Measurements from ENCODE around the gene CPZ. TPM values are rescaled to one million over a fixed set of nuclear protein-coding genes. Genes with fewer than 3 reads are reported as not detected.

The CPZ gene
- total and polyA plus RNA-seq, 10 of the 15 experiments (the other 5 are each of a cell fraction or from before 2014, with no cell fraction given) = not detected

DNA sequence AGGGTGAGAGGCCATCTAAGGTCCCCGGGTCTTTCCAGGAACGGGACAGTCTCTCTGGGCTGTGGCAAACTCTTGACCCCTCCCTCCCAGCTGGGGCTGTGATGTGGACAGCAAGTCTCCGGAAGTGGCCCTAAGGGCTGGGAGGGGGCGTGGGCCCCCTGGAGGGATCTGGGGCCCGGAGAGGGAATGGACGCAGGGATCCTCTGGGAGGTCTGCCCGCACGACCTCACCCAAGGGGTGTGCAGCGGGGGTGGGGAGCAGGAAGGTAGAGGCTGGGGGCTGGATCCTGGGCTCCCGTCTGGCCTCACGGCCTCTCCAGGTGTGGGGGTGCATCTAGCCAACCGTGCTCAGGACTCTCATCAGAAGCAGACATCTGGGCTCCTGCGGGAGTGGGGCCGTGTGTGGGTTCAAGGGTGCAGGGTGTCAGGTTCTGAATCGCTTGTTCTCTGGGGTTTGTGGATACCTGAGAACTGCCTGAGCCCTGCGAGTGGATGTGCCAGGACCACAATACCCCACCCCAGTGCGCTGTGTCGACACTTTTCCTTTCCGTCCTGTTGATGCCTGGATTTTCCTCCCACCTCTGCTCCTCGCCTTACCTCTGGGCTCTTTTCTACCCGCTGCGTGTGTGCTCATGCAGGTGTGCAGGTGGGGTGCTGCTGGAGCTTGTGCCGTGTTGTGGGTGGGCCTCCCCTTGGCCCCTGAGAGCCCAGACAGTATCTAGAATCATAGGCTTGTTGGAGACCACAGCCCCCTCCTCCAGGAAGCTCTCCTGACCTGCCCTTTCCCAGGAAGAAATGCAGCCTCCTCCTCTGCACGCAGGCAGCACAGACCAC is 915 bp downstream of the CPZ start (continued):
- TF ChIP-seq POLR2AphosphoS2 (IDR thresholded peaks at IDR 0.05; ENCODE audit: low read depth, low read length) = no peak
- no peak for TF ChIP-seq SIN3A (IDR thresholded peaks at IDR 0.05; ENCODE audit: low read depth, low read length)
- TF ChIP-seq EGR1 (IDR thresholded peaks at IDR 0.05; ENCODE audit: borderline replicate concordance in 1 of 2, low read depth in 2 of 2, low read length in 2 of 2) = no peak

DNA sequence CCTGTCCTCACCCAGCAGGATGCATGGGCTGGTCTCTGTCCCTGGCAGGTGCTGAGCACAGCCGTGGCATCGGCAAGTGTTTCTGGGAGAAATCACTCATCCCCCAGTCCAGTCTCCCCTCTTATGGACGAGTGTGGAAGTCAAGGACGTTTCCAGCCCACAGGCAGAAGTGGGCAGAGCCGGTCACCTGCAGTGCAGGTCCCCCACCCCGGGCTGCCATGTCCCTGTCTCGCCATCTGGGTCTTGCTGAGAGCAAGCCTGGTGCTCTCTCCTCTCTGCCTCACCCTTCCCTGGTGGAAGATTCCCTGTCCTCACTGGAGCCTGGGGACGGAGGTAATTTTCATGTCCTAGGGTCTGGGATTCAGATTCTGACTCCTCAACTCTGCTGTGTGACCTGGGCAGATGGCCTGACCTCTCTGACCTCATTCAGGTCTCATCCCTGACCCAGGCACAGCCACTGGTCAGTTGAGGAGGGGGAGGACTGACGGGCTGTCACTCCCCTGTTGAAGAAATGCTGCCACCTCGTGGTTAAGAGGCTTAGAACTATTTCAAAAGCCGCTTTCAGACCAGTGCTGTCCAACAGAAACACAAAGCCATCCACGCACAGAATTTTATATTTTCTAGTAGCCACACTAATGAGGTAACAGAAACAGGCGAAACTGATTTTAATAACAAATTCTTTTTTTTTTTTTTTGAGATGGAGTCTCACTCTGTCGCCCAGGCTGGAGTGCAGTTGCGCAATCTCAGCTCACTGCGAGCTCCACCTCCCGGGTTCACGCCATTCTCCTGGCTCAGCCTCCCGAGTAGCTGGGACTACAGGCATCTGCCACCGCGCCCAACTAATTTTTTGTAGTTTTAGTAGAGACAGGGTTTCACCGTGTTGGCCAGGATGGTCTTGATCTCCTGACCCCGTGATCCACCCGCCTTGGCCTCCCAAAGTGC is 1.8 kb downstream of the CPZ start:
- in situ Hi-C loops (cut with MboI) (loop anchor here (5.0 to 10.0 kb wide), 2 partner anchors 132 to 330 kb away; partner anchors contain the start of gene HTRA3), intact Hi-C loops (cut with micrococcal nuclease; ENCODE audit: unreplicated experiment) (loop anchor here (1.0 to 10.0 kb wide), 2 partner anchors 126 to 350 kb away; no protein-coding TSS in a partner anchor)
- ChIA-PET RAD21 (ENCODE audit: unreplicated experiment) (no interaction called here), CTCF (interaction anchor here (0.9 to 1.0 kb wide), 2 partner anchors 126 to 184 kb away, joined by 3 to 5 read pairs; no protein-coding TSS in a partner anchor), SMC1A (ENCODE audit: uncharacterized antibody, unreplicated experiment) (no interaction called here), POLR2A (no interaction called here)
- Histone ChIP-seq H3K9me3 (replicated peaks; ENCODE audit: control insufficient read depth, insufficient read depth, low read length) (no peaks in the 10 kb centered on the region), H3K4me3 (no peak overlapping the region), H3K27me3 (replicated peaks in 1 of 2; ENCODE audit: control insufficient read depth in 2 of 2, insufficient read depth in 2 of 2, low read length in 1 of 2) (peaks cover 2 to 6% of the 10 kb centered on the region in 2 experiments; a peak in 3 of 4 replicates), H2AFZ (ENCODE audit: control insufficient read depth, low read depth, low read length) (no peak overlapping the region), H3K27ac (ENCODE audit: control insufficient read depth, insufficient read depth) (no peak overlapping the region), H3K79me2 (ENCODE audit: control insufficient read depth, insufficient read depth, low read length) (no peaks in the 10 kb centered on the region), H3K36me3 (ENCODE audit: control insufficient read depth in 2 of 2, insufficient read depth in 2 of 2, low read length in 1 of 2) (no peaks in the 10 kb centered on the region), H3K9ac (ENCODE audit: control insufficient read depth, insufficient read depth, low read length) (no peak overlapping the region), H3K4me1 (ENCODE audit: control insufficient read depth, insufficient read depth, low read length) (no peaks in the 10 kb centered on the region), H4K20me1 (ENCODE audit: control insufficient read depth, insufficient read depth) (no peaks in the 10 kb centered on the region), H3K4me2 (ENCODE audit: control insufficient read depth, insufficient read depth) (no peak overlapping the region)
- FAIRE-seq (peak; percentile 90), ATAC-seq (peak; percentile 88), DNase-seq (ENCODE audit: low read depth, low spot score) (peak; percentile 4)
- BruUV-seq (replicated peaks) = no TSS peak
- TF ChIP-seq CBX5 (IDR thresholded peaks at IDR 0.05; ENCODE audit: low read depth) (no peak), NR2F1 (conservative IDR thresholded peaks at IDR 0.05) (peak; percentile 63), SMC3 (IDR thresholded peaks at IDR 0.05; ENCODE audit: borderline replicate concordance, low read length) (peak; percentile 75), RAD21 (IDR thresholded peaks at IDR 0.05; ENCODE audit: insufficient read depth, low read depth, low read length) (peak; percentile 71)
- TF ChIP-seq, protein P1, sequence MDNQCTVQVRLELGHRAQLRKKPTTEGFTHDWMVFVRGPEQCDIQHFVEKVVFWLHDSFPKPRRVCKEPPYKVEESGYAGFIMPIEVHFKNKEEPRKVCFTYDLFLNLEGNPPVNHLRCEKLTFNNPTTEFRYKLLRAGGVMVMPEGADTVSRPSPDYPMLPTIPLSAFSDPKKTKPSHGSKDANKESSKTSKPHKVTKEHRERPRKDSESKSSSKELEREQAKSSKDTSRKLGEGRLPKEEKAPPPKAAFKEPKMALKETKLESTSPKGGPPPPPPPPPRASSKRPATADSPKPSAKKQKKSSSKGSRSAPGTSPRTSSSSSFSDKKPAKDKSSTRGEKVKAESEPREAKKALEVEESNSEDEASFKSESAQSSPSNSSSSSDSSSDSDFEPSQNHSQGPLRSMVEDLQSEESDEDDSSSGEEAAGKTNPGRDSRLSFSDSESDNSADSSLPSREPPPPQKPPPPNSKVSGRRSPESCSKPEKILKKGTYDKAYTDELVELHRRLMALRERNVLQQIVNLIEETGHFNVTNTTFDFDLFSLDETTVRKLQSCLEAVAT (IDR thresholded peaks at IDR 0.05) = no peak
- TF ChIP-seq, protein P2, sequence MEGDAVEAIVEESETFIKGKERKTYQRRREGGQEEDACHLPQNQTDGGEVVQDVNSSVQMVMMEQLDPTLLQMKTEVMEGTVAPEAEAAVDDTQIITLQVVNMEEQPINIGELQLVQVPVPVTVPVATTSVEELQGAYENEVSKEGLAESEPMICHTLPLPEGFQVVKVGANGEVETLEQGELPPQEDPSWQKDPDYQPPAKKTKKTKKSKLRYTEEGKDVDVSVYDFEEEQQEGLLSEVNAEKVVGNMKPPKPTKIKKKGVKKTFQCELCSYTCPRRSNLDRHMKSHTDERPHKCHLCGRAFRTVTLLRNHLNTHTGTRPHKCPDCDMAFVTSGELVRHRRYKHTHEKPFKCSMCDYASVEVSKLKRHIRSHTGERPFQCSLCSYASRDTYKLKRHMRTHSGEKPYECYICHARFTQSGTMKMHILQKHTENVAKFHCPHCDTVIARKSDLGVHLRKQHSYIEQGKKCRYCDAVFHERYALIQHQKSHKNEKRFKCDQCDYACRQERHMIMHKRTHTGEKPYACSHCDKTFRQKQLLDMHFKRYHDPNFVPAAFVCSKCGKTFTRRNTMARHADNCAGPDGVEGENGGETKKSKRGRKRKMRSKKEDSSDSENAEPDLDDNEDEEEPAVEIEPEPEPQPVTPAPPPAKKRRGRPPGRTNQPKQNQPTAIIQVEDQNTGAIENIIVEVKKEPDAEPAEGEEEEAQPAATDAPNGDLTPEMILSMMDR (IDR thresholded peaks at IDR 0.05 in 2 of 3, conservative IDR thresholded peaks at IDR 0.05 in 1 of 3; ENCODE audit: control insufficient read depth in 2 of 3, extremely low read depth in 1 of 3, insufficient read depth in 1 of 3, low read depth in 3 of 3, low read length in 3 of 3) = peak; percentile 54 to 64 (median 55)
- TF ChIP-seq, protein P3, sequence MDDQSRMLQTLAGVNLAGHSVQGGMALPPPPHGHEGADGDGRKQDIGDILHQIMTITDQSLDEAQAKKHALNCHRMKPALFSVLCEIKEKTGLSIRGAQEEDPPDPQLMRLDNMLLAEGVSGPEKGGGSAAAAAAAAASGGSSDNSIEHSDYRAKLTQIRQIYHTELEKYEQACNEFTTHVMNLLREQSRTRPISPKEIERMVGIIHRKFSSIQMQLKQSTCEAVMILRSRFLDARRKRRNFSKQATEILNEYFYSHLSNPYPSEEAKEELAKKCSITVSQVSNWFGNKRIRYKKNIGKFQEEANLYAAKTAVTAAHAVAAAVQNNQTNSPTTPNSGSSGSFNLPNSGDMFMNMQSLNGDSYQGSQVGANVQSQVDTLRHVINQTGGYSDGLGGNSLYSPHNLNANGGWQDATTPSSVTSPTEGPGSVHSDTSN (IDR thresholded peaks at IDR 0.05; ENCODE audit: insufficient replicate concordance, low read depth, low read length) = peak; percentile 69
- TF ChIP-seq, protein P4, sequence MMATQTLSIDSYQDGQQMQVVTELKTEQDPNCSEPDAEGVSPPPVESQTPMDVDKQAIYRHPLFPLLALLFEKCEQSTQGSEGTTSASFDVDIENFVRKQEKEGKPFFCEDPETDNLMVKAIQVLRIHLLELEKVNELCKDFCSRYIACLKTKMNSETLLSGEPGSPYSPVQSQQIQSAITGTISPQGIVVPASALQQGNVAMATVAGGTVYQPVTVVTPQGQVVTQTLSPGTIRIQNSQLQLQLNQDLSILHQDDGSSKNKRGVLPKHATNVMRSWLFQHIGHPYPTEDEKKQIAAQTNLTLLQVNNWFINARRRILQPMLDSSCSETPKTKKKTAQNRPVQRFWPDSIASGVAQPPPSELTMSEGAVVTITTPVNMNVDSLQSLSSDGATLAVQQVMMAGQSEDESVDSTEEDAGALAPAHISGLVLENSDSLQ (IDR thresholded peaks at IDR 0.05) = peak; percentile 82
- WGBS (ENCODE audit: insufficient coverage, insufficient replicate concordance, low lambda C conversion rate, missing lambda C conversion rate) = 41% methylated on average over 24 of the region's 24 CpGs

Measured in GM12878 (cell line).